ENCODE results near the gene LYZ.

DNA sequence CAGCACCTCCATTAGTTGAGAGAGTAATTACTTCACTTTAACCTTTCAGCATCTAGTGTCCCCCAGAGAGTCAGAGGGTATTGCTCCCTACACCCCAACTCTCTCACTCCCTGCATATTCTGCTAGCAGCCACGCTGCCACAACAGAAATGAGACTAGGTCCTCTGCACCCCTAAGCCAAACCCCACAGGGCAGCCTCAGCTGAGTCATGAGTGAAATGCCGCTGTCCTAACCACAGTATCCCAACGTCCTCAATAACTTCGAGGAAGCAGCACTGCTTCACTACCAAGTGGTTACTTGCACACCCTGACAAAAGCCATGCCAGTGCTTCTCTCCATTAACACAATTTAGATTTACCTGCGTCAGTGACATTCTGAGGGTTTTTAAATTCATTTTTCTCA lies 6.9 kb upstream of the LYZ start:
- TF ChIP-seq TAF1 (IDR thresholded peaks at IDR 0.05; ENCODE audit: borderline replicate concordance, insufficient read depth, low read length), result no peak
- no peak for TF ChIP-seq POLR2AphosphoS5 (IDR thresholded peaks at IDR 0.05; ENCODE audit: low read depth, low read length)

Measured in PFSK-1 (cell line).